HFF-Myc (cell line): Measurements from ENCODE around the gene UPF1.
A peak's percentile ranks its signal among the peaks of the same experiment; 100 is the strongest.

Experiments used
- DNase-seq: peaks from one replicate; pipeline ENCODE4 v3.0.0-alpha.2; 2011; ENCODE audit warnings: low read depth; ENCODE audit errors: extremely low read depth
- H3K4me3 ChIP-seq: replicated peaks from 2 replicates; pipeline ENCODE4 v1.5.1; 2011; ENCODE audit warnings: low read depth, mild to moderate bottlenecking, control low read depth, low read length
- TF ChIP-seq, protein P1 (sequence below): IDR thresholded peaks from 2 replicates; pipeline ENCODE4 v1.5.1; 2012; ENCODE audit warnings: mild to moderate bottlenecking, low read depth, low read length, control low read depth; ENCODE audit errors: missing control alignments

UPF1 gene

DNA sequence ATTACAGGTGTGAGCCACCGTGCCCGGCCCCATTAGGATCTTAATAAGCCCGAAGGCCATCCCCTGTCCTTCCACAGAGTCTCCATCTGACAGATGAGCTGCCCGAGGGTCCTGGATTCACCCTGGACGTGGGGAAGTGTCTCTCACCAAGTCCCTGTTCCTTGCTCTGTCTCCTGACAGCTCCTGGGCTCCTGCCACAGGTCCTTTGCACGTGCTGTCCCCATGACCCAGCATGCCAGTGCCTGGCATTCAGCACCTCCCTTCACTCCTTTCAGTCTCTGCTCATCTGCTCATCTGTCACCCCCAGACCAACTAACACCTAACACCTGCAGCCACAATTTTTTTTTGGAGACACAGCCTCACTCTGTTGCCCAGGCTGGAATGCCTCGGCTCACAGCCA, 49.7 kb downstream of the UPF1 start:
- DNase-seq = no peak
- TF ChIP-seq, protein P1, sequence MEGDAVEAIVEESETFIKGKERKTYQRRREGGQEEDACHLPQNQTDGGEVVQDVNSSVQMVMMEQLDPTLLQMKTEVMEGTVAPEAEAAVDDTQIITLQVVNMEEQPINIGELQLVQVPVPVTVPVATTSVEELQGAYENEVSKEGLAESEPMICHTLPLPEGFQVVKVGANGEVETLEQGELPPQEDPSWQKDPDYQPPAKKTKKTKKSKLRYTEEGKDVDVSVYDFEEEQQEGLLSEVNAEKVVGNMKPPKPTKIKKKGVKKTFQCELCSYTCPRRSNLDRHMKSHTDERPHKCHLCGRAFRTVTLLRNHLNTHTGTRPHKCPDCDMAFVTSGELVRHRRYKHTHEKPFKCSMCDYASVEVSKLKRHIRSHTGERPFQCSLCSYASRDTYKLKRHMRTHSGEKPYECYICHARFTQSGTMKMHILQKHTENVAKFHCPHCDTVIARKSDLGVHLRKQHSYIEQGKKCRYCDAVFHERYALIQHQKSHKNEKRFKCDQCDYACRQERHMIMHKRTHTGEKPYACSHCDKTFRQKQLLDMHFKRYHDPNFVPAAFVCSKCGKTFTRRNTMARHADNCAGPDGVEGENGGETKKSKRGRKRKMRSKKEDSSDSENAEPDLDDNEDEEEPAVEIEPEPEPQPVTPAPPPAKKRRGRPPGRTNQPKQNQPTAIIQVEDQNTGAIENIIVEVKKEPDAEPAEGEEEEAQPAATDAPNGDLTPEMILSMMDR = no peak
- no peak overlapping the region for H3K4me3 ChIP-seq

DNA sequence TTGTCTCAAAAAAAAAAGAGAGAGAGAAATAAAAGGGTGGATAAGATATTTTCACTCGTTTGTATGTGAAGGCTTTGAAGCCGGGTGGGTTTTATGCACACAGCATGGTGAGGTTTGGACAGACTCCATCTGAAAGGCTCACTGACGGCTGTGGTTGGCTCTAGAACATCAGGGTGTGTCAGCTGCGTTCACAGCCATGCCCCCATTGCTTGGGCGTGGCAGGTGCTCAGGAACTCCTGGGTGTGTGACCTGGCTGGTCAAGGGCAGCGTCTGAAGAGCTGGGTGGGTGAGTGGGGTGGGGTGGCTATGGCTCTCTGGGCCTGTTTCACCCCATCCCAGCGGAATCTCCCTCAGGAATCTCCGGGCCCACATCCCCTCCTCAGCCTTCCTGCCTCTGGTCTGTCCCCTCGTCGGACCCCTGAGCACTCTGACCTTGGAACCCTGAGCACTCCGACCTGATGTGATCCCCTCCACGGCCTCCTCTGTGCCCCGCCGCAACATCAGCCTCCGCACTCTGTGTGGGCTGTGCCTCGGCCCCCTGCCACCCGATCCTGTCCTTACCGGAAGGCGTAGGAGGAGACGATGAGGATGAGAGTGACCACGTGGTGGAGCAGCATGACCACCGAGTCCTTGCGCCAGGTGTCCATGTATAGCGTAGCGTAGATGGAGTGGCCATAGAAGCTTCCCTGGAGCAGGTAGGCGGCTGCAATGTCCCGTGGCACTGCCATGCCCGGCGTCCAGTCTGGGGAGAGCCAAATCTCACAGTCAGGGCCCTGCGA, 52.0 kb downstream of the UPF1 start:
- H3K4me3 ChIP-seq = no peak overlapping the region
- no peak for DNase-seq
- TF ChIP-seq, protein P1 = no peak

DNA sequence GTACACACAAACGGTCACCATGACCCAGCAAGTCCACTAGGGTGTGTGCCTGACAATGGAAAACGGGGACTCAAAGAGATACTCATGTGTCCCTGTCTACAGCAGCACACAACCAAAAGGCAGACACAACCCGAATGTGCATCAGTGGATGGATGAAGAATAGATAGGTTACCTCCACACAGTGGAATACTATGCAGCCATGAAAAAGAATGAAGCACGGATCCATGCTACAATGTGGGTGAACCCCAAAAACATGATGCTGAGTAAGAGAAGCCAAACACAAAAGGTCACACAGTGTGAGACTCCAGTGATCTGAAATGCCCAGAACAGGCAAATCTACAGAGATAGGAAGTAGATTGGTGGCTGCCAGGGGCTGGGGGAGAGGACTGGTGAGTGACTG, 55.2 kb downstream of the UPF1 start:
- no peak for DNase-seq
- TF ChIP-seq, protein P1 = no peak

DNA sequence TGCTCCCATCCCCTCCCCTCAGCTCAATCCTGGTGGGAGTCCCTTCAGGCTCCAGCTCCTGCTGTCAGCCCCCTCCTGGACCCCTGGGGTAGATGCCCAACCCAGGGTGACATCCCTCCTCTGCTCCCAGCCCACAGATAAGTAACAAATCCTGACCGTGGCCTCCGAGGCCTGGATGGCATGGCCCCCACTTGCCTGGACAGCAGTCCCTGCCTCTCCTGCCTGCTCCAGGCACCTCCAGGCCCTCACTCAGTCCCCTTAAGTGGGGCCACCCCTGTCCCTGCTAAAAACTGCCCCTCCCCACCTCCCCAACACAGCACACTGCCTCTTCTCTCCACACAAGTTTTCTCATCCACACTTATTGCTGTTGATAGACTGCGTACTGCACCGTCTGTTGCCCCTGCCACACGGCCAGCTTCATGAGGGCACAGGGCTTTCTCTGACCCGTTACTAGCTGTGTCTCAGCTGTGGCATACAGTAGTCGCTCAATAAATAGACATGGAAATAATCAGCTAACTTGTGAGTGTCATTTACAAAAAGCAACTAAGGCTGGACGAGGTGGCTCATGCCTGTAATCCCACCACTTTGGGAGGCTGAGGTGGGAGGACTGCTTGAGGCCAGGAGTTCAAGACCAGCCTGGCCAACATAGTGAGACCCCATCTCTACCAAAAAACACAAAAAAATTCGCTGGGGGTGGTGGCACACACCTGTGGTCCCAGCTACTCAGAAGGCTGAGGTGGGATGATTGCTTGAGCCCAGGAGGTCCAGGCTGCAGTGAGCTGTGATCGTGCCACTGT, 58.4 kb downstream of the UPF1 start:
- TF ChIP-seq, protein P1 = no peak
- DNase-seq = no peak
- H3K4me3 ChIP-seq = no peak overlapping the region

More for the DNA sequence above, 55.2 kb downstream of the UPF1 start:
- H3K4me3 ChIP-seq = no peak overlapping the region

DNA sequence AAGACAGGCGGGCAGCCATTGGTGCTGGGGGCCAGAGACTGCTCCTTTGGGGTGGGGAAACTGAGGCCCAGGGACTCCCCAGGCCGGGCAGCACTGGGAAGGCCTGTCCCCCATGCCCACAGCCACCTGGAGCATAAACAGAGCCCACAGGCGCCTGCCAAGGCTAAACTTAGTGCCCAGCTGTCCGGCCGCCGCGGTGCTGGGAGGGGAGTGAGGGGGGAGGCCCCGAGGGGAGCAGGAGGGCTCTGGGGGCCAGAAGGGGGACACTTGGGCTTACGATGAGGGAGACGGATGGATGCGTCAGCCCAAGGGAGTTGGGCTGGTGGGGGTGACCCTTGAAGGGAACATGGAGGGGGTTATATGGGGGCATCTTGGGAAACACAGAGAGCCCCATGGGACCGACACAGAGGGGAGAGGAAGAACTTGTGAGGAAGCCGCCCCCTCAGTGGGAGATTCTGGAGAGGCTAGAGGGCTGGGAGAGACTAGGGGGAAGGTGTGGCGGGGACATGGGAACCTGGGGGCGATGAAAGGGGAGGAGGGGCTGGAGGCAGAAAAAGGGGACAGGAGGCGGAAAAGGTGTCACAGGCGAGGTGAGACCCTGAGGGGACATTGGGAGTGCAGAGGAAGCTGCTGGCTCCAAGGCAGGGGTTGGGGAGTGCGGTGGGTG, 62.0 kb downstream of the UPF1 start:
- DNase-seq = no peak

DNA sequence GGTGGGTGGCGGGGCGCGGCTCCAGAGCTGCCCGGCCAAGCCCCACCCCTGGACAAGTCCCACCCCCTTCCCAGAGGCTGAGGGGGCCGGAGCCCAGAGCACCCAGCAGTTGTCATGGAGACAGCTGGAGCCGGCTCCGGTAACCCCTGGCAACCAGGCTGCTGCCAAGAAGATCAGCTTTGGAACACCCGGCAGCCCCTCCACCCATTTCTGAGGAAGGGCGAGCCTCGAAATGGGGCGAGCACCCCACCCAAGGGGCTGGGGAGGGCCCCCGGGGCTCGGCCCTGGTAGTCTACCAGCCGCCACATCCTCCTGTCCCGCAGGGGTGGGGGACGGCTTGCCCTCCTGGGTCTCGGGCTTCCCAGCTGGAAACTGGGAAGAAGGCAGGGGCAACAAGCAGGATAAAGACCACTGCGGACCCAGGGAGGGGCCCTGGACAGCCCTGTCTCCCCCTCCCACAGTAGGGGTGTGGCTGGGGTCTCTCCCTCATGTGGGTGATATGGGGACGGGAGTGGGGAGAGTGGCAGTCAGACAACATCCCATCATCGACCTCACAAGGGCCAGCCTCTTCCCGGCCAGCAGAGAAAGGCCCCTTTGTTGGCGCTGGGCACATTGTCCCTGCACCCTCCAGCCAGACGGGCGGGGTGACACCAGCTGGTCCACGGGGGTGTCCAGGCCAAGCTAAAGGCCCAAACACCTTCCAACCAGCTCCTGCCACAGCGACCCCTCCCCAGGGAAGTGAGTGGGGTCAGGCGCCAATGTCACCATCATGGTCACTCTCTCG, 62.7 kb downstream of the UPF1 start:
- TF ChIP-seq, protein P1 = no peak
- H3K4me3 ChIP-seq = peak overlapping the region; percentile 53
- no peak for DNase-seq

More for the DNA sequence above, 62.0 kb downstream of the UPF1 start:
- TF ChIP-seq, protein P1 = no peak
- no peak overlapping the region for H3K4me3 ChIP-seq
